GM13976 (cell line): Measurements from ENCODE around the gene ABCG4.
"Not testable (repeated sequence)": the region's sequence is repeated elsewhere in the genome, so short reads cannot be mapped to it uniquely, and the experiment has no call there.

Experiments
- DNase-seq: peaks from one replicate; pipeline ENCODE4 v3.0.0; 2012; ENCODE audit warnings: low spot score
- in situ Hi-C: fragments of 300-500 bp; cut with MboI; formaldehyde crosslinking; loops from one replicate; pipeline ENCODE4 v1.12.0; 2022; ENCODE audit warnings: low sequenced_read_pairs, mixed read lengths, inconsistent platforms; ENCODE audit not compliant: unreplicated experiment
- TF ChIP-seq, protein P1 (sequence below): IDR thresholded peaks from 2 replicates; pipeline ENCODE4 v1.5.1; 2012; ENCODE audit warnings: borderline replicate concordance, mild to moderate bottlenecking; ENCODE audit not compliant: insufficient read depth; ENCODE audit errors: extremely low read depth, missing control alignments, control extremely low read depth

Gene ABCG4

DNA sequence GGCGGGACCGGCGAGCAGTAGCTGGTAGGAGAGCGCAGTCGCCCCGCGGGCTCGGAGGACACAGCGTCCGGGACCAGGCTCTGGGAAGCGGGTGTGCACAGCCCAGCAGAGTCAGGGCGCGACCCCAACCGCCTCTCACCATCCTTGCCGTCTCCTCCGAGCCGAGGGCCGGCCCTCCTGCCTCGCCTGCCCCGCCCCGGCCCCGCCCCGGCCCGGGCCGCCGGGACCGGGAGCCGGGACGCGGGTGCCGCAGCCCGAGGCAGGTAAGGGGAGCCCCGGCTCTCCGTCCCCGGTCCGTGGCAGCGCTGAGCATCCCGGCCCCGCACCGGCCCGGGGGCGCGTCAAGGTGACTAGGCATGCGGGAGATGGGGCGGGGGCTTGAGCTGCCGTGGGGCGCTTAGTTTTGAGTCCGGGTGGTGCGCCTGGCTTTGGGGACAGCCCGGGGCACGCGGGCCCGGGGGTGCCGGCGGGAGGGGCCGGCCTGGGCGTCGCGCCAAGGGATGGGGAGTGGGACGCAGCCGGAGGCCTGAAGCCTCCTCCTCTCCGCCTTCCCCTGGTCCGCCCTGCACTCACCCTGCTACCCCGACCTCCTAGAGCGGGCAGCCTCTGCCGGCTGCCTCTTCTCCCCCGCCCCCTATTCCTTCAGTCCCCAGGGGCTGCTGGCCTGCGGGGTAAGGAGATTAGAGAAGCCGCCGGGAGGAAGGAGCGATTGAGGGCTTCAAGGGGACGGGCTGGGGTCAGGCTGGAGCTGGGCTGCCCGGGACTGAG, at the start of gene ABCG4:
ABCG4 (plus strand) TSS at position 35 of the 768 bp plus-strand sequence. CDS start 914 bp downstream, outside the sequence.
- DNase-seq = peak; percentile 59
- TF ChIP-seq, protein P1, sequence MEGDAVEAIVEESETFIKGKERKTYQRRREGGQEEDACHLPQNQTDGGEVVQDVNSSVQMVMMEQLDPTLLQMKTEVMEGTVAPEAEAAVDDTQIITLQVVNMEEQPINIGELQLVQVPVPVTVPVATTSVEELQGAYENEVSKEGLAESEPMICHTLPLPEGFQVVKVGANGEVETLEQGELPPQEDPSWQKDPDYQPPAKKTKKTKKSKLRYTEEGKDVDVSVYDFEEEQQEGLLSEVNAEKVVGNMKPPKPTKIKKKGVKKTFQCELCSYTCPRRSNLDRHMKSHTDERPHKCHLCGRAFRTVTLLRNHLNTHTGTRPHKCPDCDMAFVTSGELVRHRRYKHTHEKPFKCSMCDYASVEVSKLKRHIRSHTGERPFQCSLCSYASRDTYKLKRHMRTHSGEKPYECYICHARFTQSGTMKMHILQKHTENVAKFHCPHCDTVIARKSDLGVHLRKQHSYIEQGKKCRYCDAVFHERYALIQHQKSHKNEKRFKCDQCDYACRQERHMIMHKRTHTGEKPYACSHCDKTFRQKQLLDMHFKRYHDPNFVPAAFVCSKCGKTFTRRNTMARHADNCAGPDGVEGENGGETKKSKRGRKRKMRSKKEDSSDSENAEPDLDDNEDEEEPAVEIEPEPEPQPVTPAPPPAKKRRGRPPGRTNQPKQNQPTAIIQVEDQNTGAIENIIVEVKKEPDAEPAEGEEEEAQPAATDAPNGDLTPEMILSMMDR = no peak
- in situ Hi-C loops = no loop called here

DNA sequence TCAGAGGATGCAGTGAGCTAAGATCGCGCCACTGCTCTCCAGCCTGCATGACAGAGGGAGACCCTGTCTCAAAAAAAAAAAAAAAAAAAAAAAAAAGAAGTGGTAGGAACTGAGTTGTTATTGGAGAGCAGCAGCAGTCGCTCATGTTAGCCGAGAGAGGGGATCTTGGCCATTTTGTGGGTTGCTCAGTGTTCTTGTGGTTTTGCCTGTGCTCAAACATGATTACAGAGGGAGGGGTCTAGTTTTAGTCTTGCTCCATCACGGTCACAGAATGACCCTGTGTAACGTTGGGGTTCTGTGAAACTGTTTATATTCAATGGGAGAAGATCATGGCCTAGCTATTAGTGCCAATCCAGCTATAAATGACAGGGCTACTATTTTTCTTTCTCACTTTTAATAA, 49.1 kb upstream of the ABCG4 start:
- DNase-seq = no peak
- in situ Hi-C loops = no loop called here
- TF ChIP-seq, protein P1 = no peak

DNA sequence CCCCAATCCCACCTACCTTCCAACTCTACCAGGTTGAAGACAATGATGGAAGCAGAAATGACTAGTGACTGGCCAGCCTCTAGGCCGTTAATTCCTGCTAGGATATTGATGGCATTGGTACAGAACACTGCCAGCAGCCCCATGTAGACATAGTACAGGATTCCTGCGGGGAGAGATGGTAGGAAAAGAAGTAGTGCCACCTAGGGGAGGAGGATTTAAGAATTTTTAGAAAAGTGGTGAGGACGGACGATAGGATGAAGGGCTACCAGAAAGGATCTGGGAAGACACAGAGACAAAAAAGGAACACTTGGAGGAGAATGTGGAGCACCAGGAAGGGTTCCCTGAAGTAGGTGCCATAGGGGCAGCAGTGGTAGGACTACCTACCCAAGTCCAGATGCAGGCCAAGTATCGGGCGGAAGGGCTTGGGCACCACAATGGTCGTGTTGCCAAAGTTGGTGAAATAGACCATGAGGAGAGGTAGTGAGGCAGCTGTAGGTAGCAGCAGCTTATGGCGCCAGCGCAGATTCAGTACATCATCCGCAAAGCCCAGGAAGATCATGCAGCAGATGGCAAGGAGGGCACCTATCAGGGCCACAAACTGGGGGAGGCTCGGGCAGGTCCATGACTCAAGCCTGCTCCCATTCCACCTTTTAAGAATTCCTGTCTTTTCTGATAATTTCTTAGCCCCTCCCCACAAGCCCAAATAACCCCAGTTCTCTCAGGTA, 48.4 kb upstream of the ABCG4 start:
- in situ Hi-C loops = no loop called here
- TF ChIP-seq, protein P1 = peak; percentile 21
- DNase-seq = no peak

DNA sequence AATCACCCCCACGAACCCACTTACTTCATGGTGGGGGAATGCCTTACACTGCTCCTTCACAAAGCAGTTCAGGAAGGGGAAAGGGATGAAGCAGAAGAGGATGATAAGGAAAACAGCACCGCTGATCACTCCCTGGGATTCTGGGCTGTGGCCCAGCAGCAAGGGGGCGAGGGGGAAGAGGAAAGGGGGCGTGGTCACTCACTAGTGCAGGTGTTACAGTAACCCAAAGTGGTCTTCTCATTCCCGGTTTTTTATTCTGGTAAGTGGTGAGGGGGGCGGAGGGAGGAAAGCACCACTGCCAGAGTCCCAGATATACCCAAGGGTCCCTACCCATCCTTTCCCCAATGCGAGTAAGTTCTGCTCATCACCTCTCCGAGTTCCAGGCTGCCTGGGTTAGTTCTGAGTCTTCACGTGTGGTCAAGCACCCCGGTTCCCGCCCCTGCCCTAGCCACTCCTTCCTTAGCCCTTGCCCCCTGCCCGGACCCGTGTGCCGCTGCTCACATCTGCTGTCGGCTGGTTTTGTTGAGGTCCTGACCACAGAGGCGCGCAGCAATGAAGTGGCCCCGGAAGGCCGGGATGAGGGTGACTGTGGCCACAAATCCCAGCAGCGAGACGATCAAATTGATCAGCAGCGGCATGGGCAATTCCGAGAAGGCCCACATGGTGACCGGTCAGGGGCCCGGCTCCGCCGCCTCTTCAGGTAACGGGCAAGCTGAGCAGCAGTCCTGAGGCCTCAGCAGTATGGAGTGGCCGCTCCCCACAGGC, 47.7 kb upstream of the ABCG4 start:
- DNase-seq = no peak
- in situ Hi-C loops = no loop called here
- TF ChIP-seq, protein P1 = no peak

DNA sequence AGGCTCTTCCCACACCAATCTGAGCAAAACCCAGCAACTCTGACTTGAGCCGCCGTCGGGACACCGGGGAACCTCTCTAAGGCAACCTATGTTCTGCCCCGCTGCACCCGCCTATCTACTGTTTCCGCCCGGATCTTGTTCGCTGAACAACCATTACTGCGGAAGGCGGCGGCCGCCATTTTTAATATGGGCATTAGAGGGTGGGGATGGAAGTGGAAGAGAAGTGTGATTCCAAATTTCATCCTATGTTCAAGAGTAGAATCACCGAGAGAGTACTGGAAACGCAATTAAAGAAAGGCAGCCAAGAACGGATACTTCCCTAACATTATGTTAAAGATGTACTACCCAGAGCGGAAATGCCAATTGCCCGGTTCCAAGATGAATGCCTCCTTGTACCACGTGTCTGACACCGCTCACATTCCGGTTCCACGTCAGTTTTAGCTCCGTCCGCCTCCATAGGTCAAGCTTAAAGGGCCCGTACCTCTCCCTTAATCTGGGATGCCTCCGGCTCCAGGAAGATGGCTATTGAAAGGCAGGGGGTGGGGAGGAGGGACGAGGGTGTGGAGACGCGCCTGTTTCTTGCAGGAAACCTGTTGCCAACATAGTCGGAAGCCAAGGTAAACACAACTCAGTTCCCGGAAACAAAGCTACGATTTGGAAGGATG, 47.0 kb upstream of the ABCG4 start, which contains the start of gene DPAGT1:
DPAGT1 (minus strand) TSS at position 95 of the 665 bp plus-strand sequence. CDS start 198 bp downstream, outside the sequence.
- in situ Hi-C loops = no loop called here
- DNase-seq = peak; percentile 80
- TF ChIP-seq, protein P1 = no peak

DNA sequence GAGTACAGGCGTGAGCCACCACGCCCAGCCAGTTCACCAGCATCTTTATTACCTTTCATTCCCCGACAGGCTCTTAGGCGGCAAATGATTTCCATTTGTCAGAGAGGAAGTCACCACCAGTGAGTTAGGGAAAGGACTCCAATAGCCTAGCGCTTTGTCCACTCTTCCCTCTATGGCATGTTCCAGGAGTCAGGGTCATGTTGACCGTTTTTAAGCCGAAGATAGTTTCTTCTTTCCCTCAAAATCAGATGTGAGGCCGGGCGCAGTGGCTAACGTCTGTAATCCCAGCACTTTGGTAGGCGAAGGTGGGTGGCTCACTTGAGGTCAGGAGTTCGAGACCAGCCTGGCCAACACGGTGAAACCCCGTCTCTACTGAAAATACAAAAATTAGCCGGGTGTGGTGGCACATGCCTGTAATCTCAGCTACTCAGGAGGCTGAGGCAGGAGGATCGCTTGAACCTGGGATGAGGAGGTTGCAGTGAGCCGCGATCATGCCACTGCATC, 45.6 kb upstream of the ABCG4 start:
- DNase-seq, in situ Hi-C loops: not testable (repeated sequence)
